Activated CD8-positive, alpha-beta memory T cell treated with anti-CD3 and anti-CD28 coated beads, Interleukin-2, amount 50 U/mL, for 24 hours (primary cell): ENCODE measurements around the gene TTC28.
"Not testable (repeated sequence)": the region's sequence is repeated elsewhere in the genome, so short reads cannot be mapped to it uniquely, and the experiment has no call there.

ENCODE experiments used
- DNase-seq: peaks from one replicate; pipeline ENCODE4 v3.0.0-alpha.2; 2020; ENCODE audit errors: extremely low read depth

TTC28 gene

GRCh38 chr22:28560046-28560742, 119.4 kb downstream of the TTC28 start:
- DNase-seq = no peak

DNA sequence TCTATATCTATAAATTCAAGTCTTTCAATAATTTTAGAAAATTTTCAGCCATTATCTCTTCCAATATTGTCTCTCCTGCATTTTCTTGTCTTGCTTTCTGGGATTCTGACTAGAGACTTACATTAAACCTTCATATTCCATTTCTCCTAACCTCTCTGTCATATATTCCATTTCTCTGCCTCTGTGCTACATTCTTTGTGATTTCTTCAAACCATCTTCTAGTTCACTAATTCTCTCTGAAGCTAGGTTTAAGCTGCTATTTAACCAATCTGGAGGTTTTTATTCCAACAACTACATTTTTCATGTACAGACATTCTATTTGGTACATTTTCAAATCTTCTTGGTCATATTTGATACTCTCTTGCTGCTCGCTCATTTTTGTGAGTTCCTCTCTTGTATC, 122.5 kb downstream of the TTC28 start:
- DNase-seq = no peak

GRCh38 chr22:28553108-28553866, 126.4 kb downstream of the TTC28 start:
- not testable (repeated sequence) for DNase-seq

DNA sequence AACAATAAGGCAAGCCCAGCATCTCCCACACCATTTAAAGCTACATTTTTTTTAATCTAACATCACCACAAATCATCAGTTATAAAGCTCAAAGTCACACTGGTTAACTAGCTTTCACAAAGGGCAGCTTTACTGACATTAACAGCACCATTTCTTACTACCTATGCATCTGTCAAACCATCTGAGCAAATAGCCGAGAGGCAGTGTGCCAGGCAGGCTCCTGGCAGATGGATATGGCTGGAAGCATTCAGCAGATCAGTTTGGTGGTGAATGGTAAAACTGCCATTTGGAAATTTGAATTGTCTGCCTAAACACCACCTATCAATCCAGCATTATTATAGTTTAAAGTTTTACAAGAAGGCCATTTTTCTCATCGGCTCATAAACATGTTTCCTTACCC, 131.2 kb downstream of the TTC28 start:
- DNase-seq = no peak

GRCh38 chr22:28547132-28547842, 132.4 kb downstream of the TTC28 start:
- no peak for DNase-seq

GRCh38 chr22:28544431-28544868, 135.2 kb downstream of the TTC28 start:
- no peak for DNase-seq

GRCh38 chr22:28542980-28543621, 136.5 kb downstream of the TTC28 start:
- no peak for DNase-seq

- no peak for DNase-seq
These were observed 138.5 kb downstream of the TTC28 start for GRCh38 chr22:28541137-28541536.

GRCh38 chr22:28538922-28539321, 140.7 kb downstream of the TTC28 start:
- no peak for DNase-seq

GRCh38 chr22:28530565-28530964, 149.1 kb downstream of the TTC28 start:
- not testable (repeated sequence) for DNase-seq

GRCh38 chr22:28529144-28529543, 150.5 kb downstream of the TTC28 start:
- DNase-seq = not testable (repeated sequence)

- no peak for DNase-seq
These were observed 158.2 kb downstream of the TTC28 start for GRCh38 chr22:28521451-28521850.

DNA sequence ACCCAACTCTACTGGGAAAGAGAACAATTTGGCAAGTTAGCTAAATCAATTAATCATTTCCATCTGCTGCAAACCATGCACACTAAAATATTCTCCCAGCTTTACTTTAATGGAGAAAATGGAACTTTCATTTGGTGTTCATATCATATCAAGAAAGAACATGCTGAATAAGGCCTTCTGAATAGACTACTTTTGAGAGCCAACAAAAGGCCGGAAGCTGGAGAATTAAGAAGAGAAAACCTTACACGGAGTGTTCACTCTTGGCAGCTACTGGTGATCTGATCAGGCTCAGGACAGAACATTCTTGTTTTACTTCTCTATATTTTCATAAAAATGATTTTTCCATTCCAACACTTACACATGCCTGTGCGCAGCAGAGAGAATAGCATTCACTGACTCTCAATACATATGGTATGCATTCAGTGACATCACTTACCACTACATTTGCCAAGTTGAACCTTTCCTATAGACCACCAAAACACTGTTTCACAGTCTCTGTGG, 165.3 kb downstream of the TTC28 start:
- DNase-seq = no peak

- not testable (repeated sequence) for DNase-seq
These were observed 167.3 kb downstream of the TTC28 start for GRCh38 chr22:28512387-28512786.

DNA sequence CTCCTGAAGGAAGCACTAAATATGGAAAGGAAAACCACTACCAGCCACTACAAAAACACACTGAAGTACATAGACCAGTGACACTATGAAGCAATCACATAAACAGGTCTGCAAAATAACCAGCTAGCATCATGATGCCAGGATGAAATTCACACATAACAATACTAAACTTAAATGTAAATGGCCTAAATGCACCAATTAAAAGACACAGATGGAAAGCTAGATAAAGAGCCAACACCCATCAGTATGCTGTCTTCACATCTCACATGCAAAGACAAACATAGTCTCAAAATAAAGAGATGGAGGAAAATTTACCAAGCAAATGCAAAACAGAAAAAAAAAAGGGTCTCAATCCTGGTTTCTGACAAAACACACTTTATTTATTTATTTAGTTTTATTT, 171.7 kb downstream of the TTC28 start:
- DNase-seq = no peak

GRCh38 chr22:28506150-28506535, 173.5 kb downstream of the TTC28 start:
- no peak for DNase-seq

GRCh38 chr22:28505416-28506149, 174.1 kb downstream of the TTC28 start:
- no peak for DNase-seq

DNA sequence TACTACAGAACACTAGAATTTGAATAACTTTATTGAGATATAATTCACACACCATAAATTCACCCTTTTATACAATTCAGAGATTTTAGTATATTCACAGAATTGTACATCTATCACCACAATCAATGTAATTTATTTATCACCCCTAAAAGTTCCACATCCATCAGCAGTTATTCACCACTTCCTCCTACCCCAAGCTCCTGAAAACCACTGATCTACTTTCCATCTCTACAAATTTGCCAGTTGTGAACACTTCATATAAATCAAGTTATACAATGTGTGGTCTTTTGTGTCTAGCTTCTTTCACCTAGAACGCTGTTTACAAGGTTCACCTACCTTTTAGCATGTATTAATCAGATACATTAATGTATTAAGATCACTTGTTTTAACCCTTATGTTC, 179.6 kb downstream of the TTC28 start:
- DNase-seq = no peak

DNA sequence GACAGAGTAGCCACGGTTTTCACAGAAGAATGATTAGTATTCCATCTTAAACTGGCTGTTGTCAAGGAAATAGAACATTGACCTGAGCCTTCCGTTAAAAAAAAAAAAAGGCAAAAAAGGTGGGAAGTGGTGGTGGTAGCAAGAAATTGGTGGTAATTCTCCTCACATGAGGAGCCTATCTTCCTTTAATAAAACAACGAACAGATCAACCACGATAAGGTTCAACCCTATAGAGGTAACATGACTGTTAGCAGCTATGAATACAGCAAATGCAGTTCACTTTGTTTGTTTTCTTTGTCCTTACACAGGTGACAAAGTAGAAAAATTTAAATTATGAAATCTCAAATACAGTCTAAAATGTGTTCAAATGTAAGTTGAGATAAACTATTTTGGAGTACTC, 181.6 kb downstream of the TTC28 start:
- DNase-seq = no peak

DNA sequence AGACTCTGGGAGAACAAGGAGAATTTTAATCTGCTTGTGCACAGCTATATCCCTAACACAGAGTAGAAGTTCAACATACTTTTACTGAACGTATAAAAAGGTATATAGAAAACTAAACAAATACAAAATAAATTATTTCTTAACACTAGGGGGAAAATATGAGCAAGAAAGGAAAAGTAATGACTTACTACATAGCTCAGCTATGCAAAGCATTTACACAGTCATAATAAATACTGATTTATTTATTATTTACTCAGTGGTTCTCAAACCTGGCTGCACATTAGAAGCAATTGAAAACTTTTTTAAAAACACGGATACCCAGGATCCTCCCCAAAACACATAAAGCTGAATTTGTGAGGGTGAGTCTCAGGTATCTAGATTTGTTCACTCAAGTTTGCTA, 182.5 kb downstream of the TTC28 start:
- DNase-seq = no peak

DNA sequence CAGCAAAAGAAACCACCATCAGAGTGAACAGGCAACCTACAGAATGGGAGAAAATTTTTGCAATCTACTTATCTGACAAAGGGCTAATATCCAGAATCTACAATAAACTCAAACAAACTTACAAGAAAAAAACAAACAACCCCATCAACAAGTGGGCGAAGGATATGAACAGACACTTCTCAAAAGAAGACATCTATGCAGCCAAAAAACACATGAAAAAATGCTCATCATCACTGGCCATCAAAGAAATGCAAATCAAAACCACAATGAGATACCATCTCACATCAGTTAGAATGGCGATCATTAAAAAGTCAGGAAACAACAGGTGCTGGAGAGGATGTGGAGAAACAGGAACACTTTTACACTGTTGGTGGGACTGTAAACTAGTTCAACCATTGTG, 188.4 kb downstream of the TTC28 start:
- not testable (repeated sequence) for DNase-seq
